GM12873 (cell line): ENCODE measurements around the gene FBLN5.

ENCODE experiments used
- TF ChIP-seq, protein P1 (sequence below): IDR thresholded peaks from 2 replicates; pipeline ENCODE4 v1.5.1; 2012; ENCODE audit warnings: low read depth, mild to moderate bottlenecking, moderate library complexity, low read length, control low read depth; ENCODE audit not compliant: insufficient read depth; ENCODE audit errors: missing control alignments

Gene FBLN5

GRCh38 chr14:91857614-91858013, 89.9 kb downstream of the FBLN5 start:
- TF ChIP-seq, protein P1, sequence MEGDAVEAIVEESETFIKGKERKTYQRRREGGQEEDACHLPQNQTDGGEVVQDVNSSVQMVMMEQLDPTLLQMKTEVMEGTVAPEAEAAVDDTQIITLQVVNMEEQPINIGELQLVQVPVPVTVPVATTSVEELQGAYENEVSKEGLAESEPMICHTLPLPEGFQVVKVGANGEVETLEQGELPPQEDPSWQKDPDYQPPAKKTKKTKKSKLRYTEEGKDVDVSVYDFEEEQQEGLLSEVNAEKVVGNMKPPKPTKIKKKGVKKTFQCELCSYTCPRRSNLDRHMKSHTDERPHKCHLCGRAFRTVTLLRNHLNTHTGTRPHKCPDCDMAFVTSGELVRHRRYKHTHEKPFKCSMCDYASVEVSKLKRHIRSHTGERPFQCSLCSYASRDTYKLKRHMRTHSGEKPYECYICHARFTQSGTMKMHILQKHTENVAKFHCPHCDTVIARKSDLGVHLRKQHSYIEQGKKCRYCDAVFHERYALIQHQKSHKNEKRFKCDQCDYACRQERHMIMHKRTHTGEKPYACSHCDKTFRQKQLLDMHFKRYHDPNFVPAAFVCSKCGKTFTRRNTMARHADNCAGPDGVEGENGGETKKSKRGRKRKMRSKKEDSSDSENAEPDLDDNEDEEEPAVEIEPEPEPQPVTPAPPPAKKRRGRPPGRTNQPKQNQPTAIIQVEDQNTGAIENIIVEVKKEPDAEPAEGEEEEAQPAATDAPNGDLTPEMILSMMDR, result no peak

- TF ChIP-seq, protein P1, result no peak
These were observed 93.1 kb downstream of the FBLN5 start for GRCh38 chr14:91854327-91854934.

DNA sequence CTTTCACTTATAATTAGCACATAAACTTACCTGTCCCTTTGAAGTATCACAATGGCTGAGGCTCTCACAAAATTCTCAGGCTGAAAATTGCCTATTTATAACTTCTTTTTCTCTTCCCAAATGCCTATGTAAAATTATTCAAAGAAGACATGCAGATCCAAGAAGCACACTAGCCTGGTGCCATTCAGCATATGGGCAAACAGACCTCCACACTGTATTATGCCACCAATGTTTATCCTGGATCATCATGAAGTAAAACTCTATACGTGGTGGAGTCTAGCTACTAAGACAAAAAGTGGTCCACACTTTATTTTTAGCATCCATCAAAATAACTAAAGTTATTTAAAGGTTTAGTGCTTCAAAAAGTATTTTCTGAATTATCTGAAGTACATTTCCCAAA, 95.9 kb downstream of the FBLN5 start:
- TF ChIP-seq, protein P1, result no peak

DNA sequence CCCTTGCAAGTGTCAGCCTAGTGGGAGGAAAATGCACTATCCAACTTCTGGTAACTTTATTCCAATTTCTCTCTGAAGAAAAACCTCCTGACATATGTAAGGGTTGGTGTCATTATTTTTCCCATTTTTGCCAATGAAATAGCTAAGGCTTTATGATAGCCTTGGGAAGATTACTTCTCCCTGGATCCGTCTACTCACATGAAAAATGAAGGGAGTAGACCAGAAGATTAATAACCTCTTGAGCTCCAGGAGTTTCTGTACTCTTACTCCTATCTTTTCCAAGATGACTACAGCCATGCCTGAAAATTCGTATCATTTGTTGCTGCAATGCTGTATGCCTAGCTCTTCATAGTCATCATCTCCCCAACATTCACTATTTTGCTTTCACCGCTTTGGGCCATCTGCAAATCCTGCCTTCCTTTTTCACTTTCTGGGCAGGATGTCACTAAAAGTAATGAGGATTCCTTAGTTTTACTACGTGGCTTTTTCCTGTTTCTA, 98.9 kb downstream of the FBLN5 start:
- TF ChIP-seq, protein P1, result no peak

DNA sequence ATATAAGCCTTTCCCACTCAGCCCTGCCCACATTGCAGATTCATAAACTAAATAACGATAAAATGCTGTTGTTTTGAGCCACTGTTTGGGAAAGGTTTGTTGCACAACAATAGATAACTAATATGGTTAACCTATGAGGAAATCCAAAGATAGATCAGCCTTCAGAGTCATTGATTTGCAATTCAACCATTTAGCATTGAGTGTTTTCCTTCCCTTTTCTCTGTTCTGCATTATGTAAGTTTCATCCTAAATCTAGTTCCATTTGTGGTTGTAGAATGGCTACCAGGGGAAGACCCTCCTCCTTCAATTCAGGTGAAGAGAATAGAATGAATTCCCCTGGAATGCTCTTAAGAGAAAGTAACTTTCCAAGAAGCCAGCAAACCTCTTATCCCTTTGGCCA, 99.8 kb downstream of the FBLN5 start:
- TF ChIP-seq, protein P1, result no peak

GRCh38 chr14:91845652-91846051, 101.8 kb downstream of the FBLN5 start:
- TF ChIP-seq, protein P1, result no peak

GRCh38 chr14:91844029-91844428, 103.5 kb downstream of the FBLN5 start:
- TF ChIP-seq, protein P1, result no peak

DNA sequence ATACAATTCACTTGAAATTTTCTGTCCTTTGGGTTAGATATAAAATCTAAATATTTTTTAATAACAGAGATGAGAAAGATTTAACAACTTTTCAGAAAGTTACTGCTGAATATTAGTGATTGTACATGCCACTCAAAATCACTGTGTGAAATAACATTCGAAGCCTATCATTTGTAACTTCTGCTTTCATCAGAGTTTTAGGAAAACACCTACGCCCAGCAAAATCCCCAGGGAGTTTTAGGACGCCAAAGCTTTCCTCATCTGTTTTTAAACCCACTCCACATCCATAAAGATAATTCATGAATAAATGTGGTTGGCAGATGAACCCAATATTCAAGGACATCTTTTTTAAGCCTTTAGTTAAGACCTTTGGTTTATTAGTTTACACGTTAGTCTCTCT, 104.1 kb downstream of the FBLN5 start:
- TF ChIP-seq, protein P1, result no peak
